Smooth muscle cell (in vitro differentiated cells): ENCODE data around the gene UXS1. TPM values are rescaled to one million over a fixed set of nuclear protein-coding genes. Genes with fewer than 3 reads are reported as not detected.

Source experiments
- DNase-seq: peaks from one replicate; lab custom pipeline; 2025; ENCODE audit not compliant: unreplicated experiment; lab: John Stamatoyannopoulos, UW
- H2AFZ ChIP-seq: fragments of 200-600 bp; sonication (generic); 2 replicates; pipeline ENCODE4 v1.6.0; 2016; ENCODE audit warnings: antibody characterized with exemption, low read depth, mild to moderate bottlenecking
- H3F3A ChIP-seq: fragments of 200-600 bp; sonication (generic); 2 replicates; pipeline ENCODE4 v1.6.0; 2017; ENCODE audit warnings: antibody characterized with exemption, low read depth
- H3K27ac ChIP-seq: fragments of 200-600 bp; sonication (generic); 2 replicates; pipeline ENCODE4 v1.5.1; 2016; ENCODE audit warnings: low read depth, mild to moderate bottlenecking
- H3K27me3 ChIP-seq: fragments of 200-600 bp; sonication (generic); 2 replicates; pipeline ENCODE4 v1.6.1; 2016; ENCODE audit warnings: low read depth, mild to moderate bottlenecking
- H3K36me3 ChIP-seq: fragments of 200-600 bp; sonication (generic); 2 replicates; pipeline ENCODE4 v1.5.1; 2016; ENCODE audit warnings: low read depth
- H3K4me1 ChIP-seq: fragments of 200-600 bp; sonication (generic); 2 replicates; pipeline ENCODE4 v1.5.1; 2016; ENCODE audit warnings: low read depth
- H3K4me2 ChIP-seq: fragments of 200-600 bp; sonication (generic); 2 replicates; pipeline ENCODE4 v1.6.0; 2016; ENCODE audit warnings: mild to moderate bottlenecking
- H3K4me3 ChIP-seq: fragments of 200-600 bp; sonication (generic); 2 replicates; pipeline ENCODE4 v1.5.1; 2016; ENCODE audit warnings: mild to moderate bottlenecking
- H3K79me2 ChIP-seq: fragments of 200-600 bp; sonication (generic); 2 replicates; pipeline ENCODE4 v1.6.0; 2016; ENCODE audit warnings: low read depth, mild to moderate bottlenecking
- H3K9ac ChIP-seq: fragments of 200-600 bp; sonication (generic); 2 replicates; pipeline ENCODE4 v1.6.0; 2016; ENCODE audit warnings: low read depth
- H3K9me3 ChIP-seq: fragments of 200-600 bp; sonication (generic); replicated peaks from 2 replicates; pipeline ENCODE4 v1.5.1; 2016; ENCODE audit warnings: low read depth
- H4K20me1 ChIP-seq: fragments of 200-600 bp; sonication (generic); 2 replicates; pipeline ENCODE4 v1.6.0; 2016; ENCODE audit warnings: low read depth
- CTCF ChIP-seq: fragments of 200-600 bp; sonication (generic); IDR thresholded peaks from 2 replicates; pipeline ENCODE4 v1.5.1; 2017; ENCODE audit warnings: borderline replicate concordance, mild to moderate bottlenecking, antibody characterized with exemption; ENCODE audit not compliant: insufficient read depth, poor library complexity, severe bottlenecking
- WGBS: methylation state at CpG from one replicate; pipeline ENCODE4 v1.1.7; 2016; ENCODE audit warnings: low lambda C conversion rate; 5-methylcytosine and 5-hydroxymethylcytosine counted together
- polyA plus RNA-seq: library from polyadenylated mRNA; unstranded; fragments of >200 nt; fragmentation: Nextera tagmentation; extraction: Ambion mirVana; gene quantifications from 2 replicates; pipeline ENCODE4 v1.2.1, GENCODE V29; 2016
- total RNA-seq: library from RNA; depleted of rRNA; stranded (reverse); fragments of >200 nt; gene quantifications from 2 replicates; pipeline ENCODE4 v1.2.3, GENCODE V29; 2014

Gene UXS1
- total and polyA plus RNA-seq, 2 experiments from 2014 or later: 22.2 to 33.5 TPM

- Histone ChIP-seq H3K4me3 (no peak overlapping the region), H4K20me1 (no peaks in the 10 kb centered on the region), H3K9me3 (no peaks in the 10 kb centered on the region), H3K79me2 (no peaks in the 10 kb centered on the region), H3K36me3 (no peaks in the 10 kb centered on the region), H3K4me2 (no peak overlapping the region), H3K27me3 (peaks cover 25% of the 10 kb centered on the region), H3K9ac (no peak overlapping the region), H3F3A (no peaks in the 10 kb centered on the region), H3K27ac (no peak overlapping the region), H2AFZ (no peak overlapping the region), H3K4me1 (no peaks in the 10 kb centered on the region)
- no peak for DNase-seq
- no peak for TF ChIP-seq CTCF
- 86% methylated on average over 5 of the region's 5 CpGs for WGBS
Measured at GRCh38 chr2:106062627-106063026, 131.5 kb downstream of the UXS1 start.

GRCh38 chr2:106061611-106062349 is 132.3 kb downstream of the UXS1 start:
- WGBS: 78% methylated on average over 9 of the region's 9 CpGs
- H4K20me1 ChIP-seq: no peaks in the 10 kb centered on the region
- no peaks in the 10 kb centered on the region for H3K4me1 ChIP-seq
- no peak overlapping the region for H2AFZ ChIP-seq
- H3K27ac ChIP-seq: no peak overlapping the region
- H3K36me3 ChIP-seq: no peaks in the 10 kb centered on the region
- no peak for DNase-seq
- H3K4me3 ChIP-seq: no peak overlapping the region
- no peak overlapping the region for H3K9ac ChIP-seq
- no peaks in the 10 kb centered on the region for H3F3A ChIP-seq
- H3K9me3 ChIP-seq: no peaks in the 10 kb centered on the region
- no peak overlapping the region for H3K4me2 ChIP-seq
- no peak for TF ChIP-seq CTCF
- H3K27me3 ChIP-seq: peaks cover 25% of the 10 kb centered on the region
- no peaks in the 10 kb centered on the region for H3K79me2 ChIP-seq

DNA sequence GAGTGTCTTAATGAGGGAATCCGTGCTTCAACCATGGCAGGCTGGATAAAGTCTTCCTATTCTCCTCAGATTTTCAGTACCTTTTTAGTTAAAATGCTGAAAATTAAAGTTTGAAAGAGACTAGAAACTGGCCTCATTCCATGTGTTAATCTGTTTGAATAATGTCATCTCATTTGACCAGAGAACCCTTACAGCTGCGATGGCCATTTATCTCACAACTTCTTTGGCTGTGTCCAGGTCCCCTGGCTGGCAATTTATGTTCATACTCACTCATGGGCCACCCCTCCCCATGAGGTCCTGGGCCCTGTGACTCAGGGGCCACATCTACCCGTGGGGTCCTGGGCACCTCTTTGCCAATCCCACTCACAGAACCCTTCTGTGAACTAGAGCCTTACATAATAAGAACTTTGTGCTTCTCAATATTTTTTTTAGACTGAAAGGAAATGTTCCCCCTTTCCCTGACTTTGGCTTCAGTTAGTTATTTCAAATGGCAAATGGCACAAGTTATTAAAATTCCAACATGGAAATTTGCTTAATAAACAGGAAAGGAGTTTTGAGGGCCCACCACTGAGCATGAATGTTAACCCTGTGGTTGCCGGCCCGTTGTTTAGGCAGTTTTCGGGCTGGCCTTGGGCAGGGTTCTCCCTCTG is 134.6 kb downstream of the UXS1 start:
- no peaks in the 10 kb centered on the region for H4K20me1 ChIP-seq
- peaks cover 2% of the 10 kb centered on the region for H3K27me3 ChIP-seq
- no peak for TF ChIP-seq CTCF
- H3K27ac ChIP-seq: no peak overlapping the region
- H3K4me3 ChIP-seq: no peak overlapping the region
- no peaks in the 10 kb centered on the region for H3F3A ChIP-seq
- no peaks in the 10 kb centered on the region for H3K36me3 ChIP-seq
- H2AFZ ChIP-seq: no peak overlapping the region
- H3K9me3 ChIP-seq: no peaks in the 10 kb centered on the region
- WGBS: 90% methylated on average over 6 of the region's 6 CpGs
- H3K4me1 ChIP-seq: no peaks in the 10 kb centered on the region
- H3K4me2 ChIP-seq: no peak overlapping the region
- no peaks in the 10 kb centered on the region for H3K79me2 ChIP-seq
- DNase-seq: no peak
- H3K9ac ChIP-seq: no peak overlapping the region
